ENCODE results near the gene OLFM4. TPM values are rescaled to one million over a fixed set of nuclear protein-coding genes. Genes with fewer than 3 reads are reported as not detected.

OLFM4 gene
- total and polyA plus RNA-seq, 2 of the 8 experiments (the other 6 are each of a cell fraction or from before 2014, with no cell fraction given), result not detected

- no peak overlapping the region for H4K5ac ChIP-seq (ENCODE audit: insufficient read length, low read depth, low read length)
- no peak overlapping the region for H2BK12ac ChIP-seq (ENCODE audit: low read depth, low read length)
- FAIRE-seq (no peak), DNase-seq (ENCODE audit: low read depth in 1 of 2, low spot score in 2 of 2) (no peak)
- H3K23ac ChIP-seq (ENCODE audit: insufficient read length), result no peak overlapping the region
- ChIA-PET CTCF (ENCODE audit: partially characterized antibody) (interaction anchor here (0.6 to 1.5 kb wide), 4 partner anchors 13 to 122 kb away, joined by 3 to 5 read pairs (median 5); no protein-coding TSS in a partner anchor), POLR2A (ENCODE audit: partially characterized antibody) (no interaction called here)
- no peak overlapping the region for H3K27ac ChIP-seq (ENCODE audit: low read depth, low read length)
- no peak overlapping the region for H3K18ac ChIP-seq (ENCODE audit: extremely low read depth, low read length)
- H3K23me2 ChIP-seq (ENCODE audit: low read depth, low read length), result no peaks in the 10 kb centered on the region
- H2AFZ ChIP-seq (ENCODE audit: low read length), result no peak overlapping the region
- no peak overlapping the region for H3K4me2 ChIP-seq (ENCODE audit: insufficient read depth in 1 of 2, low read depth in 2 of 2, low read length in 2 of 2)
- no peaks in the 10 kb centered on the region for H3K27me3 ChIP-seq (replicated peaks in 1 of 4; ENCODE audit: control insufficient read depth in 3 of 4, extremely low read depth in 1 of 4, insufficient read depth in 3 of 4, low read length in 3 of 4)
- no peak overlapping the region for H3K14ac ChIP-seq (ENCODE audit: insufficient read length)
- no peak overlapping the region for H3K4ac ChIP-seq (replicated peaks; ENCODE audit: insufficient read length, low read depth, low read length)
- H2BK5ac ChIP-seq (ENCODE audit: low read depth, low read length), result no peak overlapping the region
- no peak overlapping the region for H4K91ac ChIP-seq (replicated peaks; ENCODE audit: insufficient read length, low read length)
- H2BK120ac ChIP-seq (replicated peaks; ENCODE audit: low read depth, low read length), result no peak overlapping the region
- H3K79me2 ChIP-seq (ENCODE audit: control insufficient read depth in 1 of 2, insufficient read depth in 2 of 2, low read length in 2 of 2), result no peaks in the 10 kb centered on the region
- 94% methylated on average over 1 of the region's 1 CpG; no CpG with 5 or more reads in 1 of the 2 experiments for WGBS, 2 experiments (ENCODE audit: extremely low coverage in 1 of 2, insufficient coverage in 1 of 2, insufficient read length in 1 of 2, insufficient replicate concordance in 2 of 2, low coverage in 1 of 2, low lambda C conversion rate in 2 of 2, missing lambda C conversion rate in 1 of 2)
- H2AK5ac ChIP-seq (ENCODE audit: low read depth, low read length), result no peak overlapping the region
- H3K36me3 ChIP-seq (ENCODE audit: control insufficient read depth in 2 of 4, insufficient read depth in 4 of 4, low read length in 3 of 4), result no peaks in the 10 kb centered on the region
- H2BK20ac ChIP-seq (ENCODE audit: low read length), result no peak overlapping the region
- H3K4me3 ChIP-seq (ENCODE audit: extremely low read depth in 1 of 4, insufficient read depth in 2 of 4, low read depth in 3 of 4, low read length in 4 of 4), result no peak overlapping the region
- no peaks in the 10 kb centered on the region for H3K9me3 ChIP-seq (ENCODE audit: insufficient read depth in 2 of 2, low read depth in 1 of 2, low read length in 1 of 2)
- no peaks in the 10 kb centered on the region for H4K20me1 ChIP-seq (replicated peaks in 1 of 2; ENCODE audit: control insufficient read depth in 1 of 2, insufficient read depth in 2 of 2, low read length in 2 of 2)
- no peak overlapping the region for H2BK15ac ChIP-seq (ENCODE audit: low read length)
- no peak overlapping the region for H3K9ac ChIP-seq (replicated peaks in 1 of 4; ENCODE audit: extremely low read depth in 1 of 4, low read depth in 3 of 4, low read length in 3 of 4)
- no peak overlapping the region for H4K8ac ChIP-seq (ENCODE audit: extremely low read depth, insufficient read depth, low read length)
- H3K56ac ChIP-seq (replicated peaks; ENCODE audit: insufficient read length, low read depth, low read length), result no peak overlapping the region
- no peaks in the 10 kb centered on the region for H3K79me1 ChIP-seq (ENCODE audit: low read depth, low read length)
- H3K4me1 ChIP-seq (replicated peaks in 1 of 4; ENCODE audit: control insufficient read depth in 3 of 4, insufficient read depth in 4 of 4, low read length in 3 of 4), result no peaks in the 10 kb centered on the region
- TF ChIP-seq POLR2A (IDR thresholded peaks at IDR 0.05; ENCODE audit: control extremely low read depth in 1 of 2, low read depth in 2 of 2, low read length in 2 of 2) (no peak), CEBPB (IDR thresholded peaks at IDR 0.05; ENCODE audit: low read depth, low read length) (no peak), SP4 (IDR thresholded peaks at IDR 0.05; ENCODE audit: low read length) (no peak), GABPA (IDR thresholded peaks at IDR 0.05; ENCODE audit: borderline replicate concordance, insufficient read depth, low read length) (no peak), RAD21 (IDR thresholded peaks at IDR 0.05 in 1 of 2, conservative IDR thresholded peaks at IDR 0.05 in 1 of 2; ENCODE audit: low read depth in 2 of 2, low read length in 2 of 2) (no peak)
Measured at GRCh38 chr13:53089951-53090350, 61.3 kb downstream of the OLFM4 start.
